NK-92 (cell line): ENCODE measurements around the gene RPS6KA4.
"Not testable (repeated sequence)": the region's sequence is repeated elsewhere in the genome, so short reads cannot be mapped to it uniquely, and the experiment has no call there.

Experiments
- DNase-seq: peaks from one replicate; lab custom pipeline; 2025; ENCODE audit not compliant: unreplicated experiment; lab: John Stamatoyannopoulos, UW

The RPS6KA4 gene

GRCh38 chr11:64358907-64359711, at the start of gene RPS6KA4:
TSS of gene RPS6KA4 (plus strand) at chr11:64359162. CDS start at chr11:64359236, 74 bp downstream.
- no peak for DNase-seq

- DNase-seq, result no peak
These were observed 46.0 kb upstream of the RPS6KA4 start for GRCh38 chr11:64312947-64313346.

- DNase-seq, result no peak
These were observed 45.3 kb upstream of the RPS6KA4 start for GRCh38 chr11:64313491-64314145.

GRCh38 chr11:64314146-64314804, 44.7 kb upstream of the RPS6KA4 start:
- no peak for DNase-seq

- DNase-seq, result no peak
These were observed 44.0 kb upstream of the RPS6KA4 start for GRCh38 chr11:64314805-64315561.

GRCh38 chr11:64315667-64316526, 43.1 kb upstream of the RPS6KA4 start:
- not testable (repeated sequence) for DNase-seq

- no peak for DNase-seq
These were observed 42.2 kb upstream of the RPS6KA4 start for GRCh38 chr11:64316672-64317324.

GRCh38 chr11:64317325-64317960, 41.5 kb upstream of the RPS6KA4 start, which contains the start of gene TRMT112:
TSS of gene TRMT112 (minus strand) at chr11:64317559. CDS start at chr11:64317526, 33 bp downstream.
- DNase-seq, result peak; percentile 88

- DNase-seq, result peak; percentile 67
These were observed 40.8 kb upstream of the RPS6KA4 start, which contains the start of gene PRDX5 for GRCh38 chr11:64317961-64318765. TSS of gene PRDX5 (plus strand) at chr11:64318121. CDS start at chr11:64318216, 95 bp downstream.

GRCh38 chr11:64318766-64319761, 39.9 kb upstream of the RPS6KA4 start:
- no peak for DNase-seq

- no peak for DNase-seq
These were observed 38.4 kb upstream of the RPS6KA4 start for GRCh38 chr11:64320556-64320955.

- no peak for DNase-seq
These were observed 37.9 kb upstream of the RPS6KA4 start for GRCh38 chr11:64321026-64321425.

- DNase-seq, result no peak
These were observed 37.4 kb upstream of the RPS6KA4 start for GRCh38 chr11:64321533-64321932.

- DNase-seq, result no peak
These were observed 36.1 kb upstream of the RPS6KA4 start for GRCh38 chr11:64322925-64323260.

GRCh38 chr11:64323373-64323772, 35.6 kb upstream of the RPS6KA4 start:
- no peak for DNase-seq

- DNase-seq, result not testable (repeated sequence)
These were observed 35.0 kb upstream of the RPS6KA4 start for GRCh38 chr11:64323984-64324383.
